SH-SY5Y (cell line): Measurements from ENCODE around the gene FCRL3.

ENCODE experiments used
- GATA2 ChIP-seq: IDR thresholded peaks from 2 replicates; pipeline ENCODE4 v1.6.1; 2011; ENCODE audit warnings: mild to moderate bottlenecking, low read depth, low read length
- GATA3 ChIP-seq: IDR thresholded peaks from 2 replicates; pipeline ENCODE4 v1.6.1; 2011; ENCODE audit warnings: low read depth, mild to moderate bottlenecking, low read length, moderate library complexity

- no peak for TF ChIP-seq GATA2
- no peak for TF ChIP-seq GATA3
Measured at GRCh38 chr1:157695417-157695816, 5.2 kb downstream of the FCRL3 start.
